Mucosa of rectum (tissue), 2 donors: ENCODE data around the gene PGAM1.
"Not testable (repeated sequence)": the region's sequence is repeated elsewhere in the genome, so short reads cannot be mapped to it uniquely, and the experiment has no call there.

Experiments
- H3K27ac ChIP-seq, 2 donors: one replicate each; pipeline ENCODE4 v1.7.0; 2013; ENCODE audit warnings: inconsistent platforms in 2 of 2, low read depth in 2 of 2, low read length in 2 of 2
- H3K27me3 ChIP-seq, 2 donors: one replicate each; pipeline ENCODE4 v1.7.0; 2013; ENCODE audit warnings: low read length in 2 of 2; ENCODE audit not compliant: control insufficient read depth in 2 of 2, insufficient read depth in 2 of 2
- H3K36me3 ChIP-seq, 2 donors: one replicate each; pipeline ENCODE4 v1.7.0; 2013; ENCODE audit warnings: low read length in 2 of 2; ENCODE audit not compliant: control insufficient read depth in 2 of 2, insufficient read depth in 2 of 2
- H3K4me1 ChIP-seq, 2 donors: one replicate each; pipeline ENCODE4 v1.7.0; 2013; ENCODE audit warnings: low read length in 2 of 2, mild to moderate bottlenecking in 1 of 2; ENCODE audit not compliant: control insufficient read depth in 2 of 2, insufficient read depth in 2 of 2
- H3K4me3 ChIP-seq, 2 donors: one replicate each; pipeline ENCODE4 v1.7.0; 2013; ENCODE audit warnings: low read length in 2 of 2
- H3K9ac ChIP-seq, 2 donors: one replicate each; pipeline ENCODE4 v1.7.0; 2013; ENCODE audit warnings: low read length in 2 of 2, low read depth in 1 of 2, mild to moderate bottlenecking in 1 of 2
- H3K9me3 ChIP-seq, 2 donors: one replicate each; pipeline ENCODE4 v1.7.0; 2013; ENCODE audit warnings: low read length in 2 of 2; ENCODE audit not compliant: control insufficient read depth in 2 of 2
- donor health status: healthy.
- donor health status: Normal muscosa, but diverticular disease.

PGAM1 gene

GRCh38 chr10:97468162-97468561, 42.2 kb downstream of the PGAM1 start:
- Histone ChIP-seq H3K4me3 (no peak overlapping the region), H3K36me3 (peaks cover 65 to 66% of the 10 kb centered on the region in 2 donors), H3K27me3 (no peaks in the 10 kb centered on the region), H3K9me3 (no peaks in the 10 kb centered on the region), H3K27ac (no peak overlapping the region), H3K9ac (no peak overlapping the region), H3K4me1 (peaks cover 0 to 2% of the 10 kb centered on the region in 2 donors)

GRCh38 chr10:97468781-97469180, 42.8 kb downstream of the PGAM1 start:
- H3K4me1 ChIP-seq, H3K4me3 ChIP-seq, H3K9ac ChIP-seq, H3K27me3 ChIP-seq, H3K27ac ChIP-seq, H3K9me3 ChIP-seq: not testable (repeated sequence)
- H3K36me3 ChIP-seq: peaks cover 63 to 65% of the 10 kb centered on the region in 2 donors

- H3K27me3 ChIP-seq: no peaks in the 10 kb centered on the region
- no peak overlapping the region for H3K9ac ChIP-seq
- no peaks in the 10 kb centered on the region for H3K4me1 ChIP-seq
- H3K4me3 ChIP-seq: no peak overlapping the region
- H3K27ac ChIP-seq: no peak overlapping the region
- no peaks in the 10 kb centered on the region for H3K9me3 ChIP-seq
- peaks cover 61 to 68% of the 10 kb centered on the region in 2 donors for H3K36me3 ChIP-seq
Measured at GRCh38 chr10:97474918-97475317, 48.9 kb downstream of the PGAM1 start.

- Histone ChIP-seq H3K4me3 (no peak overlapping the region), H3K9me3 (no peaks in the 10 kb centered on the region), H3K27ac (no peak overlapping the region), H3K4me1 (no peaks in the 10 kb centered on the region), H3K9ac (no peak overlapping the region), H3K27me3 (no peaks in the 10 kb centered on the region), H3K36me3 (peaks cover 62 to 69% of the 10 kb centered on the region in 2 donors)
Measured at GRCh38 chr10:97475936-97476594, 50.1 kb downstream of the PGAM1 start.

- not testable (repeated sequence) for H3K27ac ChIP-seq, H3K4me1 ChIP-seq, H3K4me3 ChIP-seq, H3K9ac ChIP-seq, H3K9me3 ChIP-seq, H3K27me3 ChIP-seq
- H3K36me3 ChIP-seq: peaks cover 56 to 63% of the 10 kb centered on the region in 2 donors
Measured at GRCh38 chr10:97479410-97479809, 53.4 kb downstream of the PGAM1 start.

- H3K4me1 ChIP-seq: no peaks in the 10 kb centered on the region
- H3K27me3 ChIP-seq: no peaks in the 10 kb centered on the region
- H3K9ac ChIP-seq: no peak overlapping the region
- H3K9me3 ChIP-seq: no peaks in the 10 kb centered on the region
- no peak overlapping the region for H3K27ac ChIP-seq
- H3K4me3 ChIP-seq: no peak overlapping the region
- peaks cover 52 to 63% of the 10 kb centered on the region in 2 donors for H3K36me3 ChIP-seq
Measured at GRCh38 chr10:97479939-97480338, 53.9 kb downstream of the PGAM1 start.

GRCh38 chr10:97481071-97481470, 55.1 kb downstream of the PGAM1 start:
- no peak overlapping the region for H3K27ac ChIP-seq
- H3K4me1 ChIP-seq: no peaks in the 10 kb centered on the region

GRCh38 chr10:97482381-97482780, 56.4 kb downstream of the PGAM1 start:
- Histone ChIP-seq H3K36me3 (peaks cover 36 to 46% of the 10 kb centered on the region in 2 donors), H3K27me3 (no peaks in the 10 kb centered on the region), H3K27ac (no peak overlapping the region)

More at GRCh38 chr10:97481071-97481470, 55.1 kb downstream of the PGAM1 start:
- H3K36me3 ChIP-seq: peaks cover 48 to 58% of the 10 kb centered on the region in 2 donors
- H3K9ac ChIP-seq: no peak overlapping the region
- H3K27me3 ChIP-seq: no peaks in the 10 kb centered on the region
- no peaks in the 10 kb centered on the region for H3K9me3 ChIP-seq
- no peak overlapping the region for H3K4me3 ChIP-seq

More at GRCh38 chr10:97482381-97482780, 56.4 kb downstream of the PGAM1 start:
- Histone ChIP-seq H3K9me3 (no peaks in the 10 kb centered on the region), H3K4me1 (no peaks in the 10 kb centered on the region), H3K9ac (no peak overlapping the region), H3K4me3 (no peak overlapping the region)
